ENCODE measurements around the gene RITA1. TPM values are rescaled to one million over a fixed set of nuclear protein-coding genes. Genes with fewer than 3 reads are reported as not detected.
"Not testable (repeated sequence)": the region's sequence is repeated elsewhere in the genome, so short reads cannot be mapped to it uniquely, and the experiment has no call there.

The RITA1 gene
- total and polyA plus RNA-seq, 2 donors, result 5.8 to 13.8 TPM

DNA sequence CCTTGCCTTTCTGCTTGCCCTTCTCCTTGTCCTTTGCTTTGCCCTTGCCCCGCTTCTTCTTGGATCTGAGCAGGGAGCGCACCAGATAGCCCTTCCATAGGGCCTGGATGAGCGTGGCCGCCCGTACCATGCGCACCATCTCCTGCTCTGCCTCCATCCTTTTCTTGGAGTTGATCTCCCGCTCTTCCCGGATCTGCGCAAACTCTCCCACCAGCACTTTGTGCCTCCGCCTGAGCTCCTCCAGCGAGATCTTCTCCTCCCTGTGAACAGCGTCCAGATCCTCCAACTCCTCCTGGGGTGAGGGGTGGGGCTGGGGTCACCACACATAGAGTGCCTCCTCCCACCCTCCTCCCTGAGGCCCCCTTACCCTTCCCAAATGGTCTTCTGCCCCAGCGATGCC lies 10.1 kb downstream of the RITA1 start:
- DNase-seq (ENCODE audit: extremely low spot score), result no peak
- Histone ChIP-seq H3K4me3 (ENCODE audit: low read depth, low read length) (no peak overlapping the region), H3K4me1 (ENCODE audit: insufficient read depth) (no peaks in the 10 kb centered on the region), H3K36me3 (ENCODE audit: insufficient read depth) (no peaks in the 10 kb centered on the region), H3K27ac (ENCODE audit: low read depth) (no peak overlapping the region)
- 94% methylated on average over 13 of the region's 13 CpGs for WGBS

DNA sequence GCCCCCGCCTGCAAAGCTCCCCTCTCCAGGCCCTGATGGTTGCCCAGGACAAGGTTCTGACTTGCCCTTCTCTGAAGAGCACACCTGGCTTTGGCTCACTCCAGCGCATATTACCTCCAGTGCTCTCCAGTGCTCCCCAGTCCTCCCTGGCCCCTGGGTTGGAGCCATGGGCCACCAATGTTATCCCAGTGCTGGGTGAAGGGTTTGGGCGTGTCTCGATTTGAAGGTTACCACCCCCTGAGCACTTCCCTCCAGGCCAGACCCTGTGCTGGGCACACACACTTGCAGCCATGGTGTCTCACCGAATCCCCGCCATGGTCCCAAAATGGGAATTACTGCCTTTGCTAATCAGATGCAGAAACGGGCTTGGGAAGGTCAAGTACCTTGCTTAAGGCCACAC lies 11.1 kb downstream of the RITA1 start:
- Histone ChIP-seq H3K36me3 (ENCODE audit: insufficient read depth) (no peaks in the 10 kb centered on the region), H3K27ac (ENCODE audit: low read depth) (no peak overlapping the region), H3K4me1 (ENCODE audit: insufficient read depth) (no peaks in the 10 kb centered on the region), H3K4me3 (ENCODE audit: low read depth, low read length) (no peak overlapping the region)
- DNase-seq (ENCODE audit: extremely low spot score), result no peak
- WGBS, result 78% methylated on average over 7 of the region's 7 CpGs

DNA sequence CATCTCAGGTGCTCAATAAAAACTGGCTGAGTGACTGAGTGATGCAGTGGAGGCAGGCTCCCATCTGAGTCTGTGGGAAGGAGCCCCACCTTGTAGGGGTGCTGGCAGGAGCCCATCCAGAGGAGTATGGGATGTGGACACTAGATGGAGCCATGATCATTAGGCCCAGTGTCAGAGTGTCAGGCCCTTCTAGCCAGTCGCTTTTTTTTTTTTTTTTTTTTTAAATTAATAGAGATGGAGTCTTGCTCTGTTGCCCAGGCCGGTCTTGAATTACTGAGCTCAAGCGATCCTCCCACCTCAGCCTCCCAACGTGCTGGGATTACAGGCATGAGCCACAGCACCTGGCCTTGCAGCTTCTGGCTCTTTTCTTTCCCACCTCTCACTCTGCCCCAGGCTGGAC lies 11.5 kb downstream of the RITA1 start:
- DNase-seq (ENCODE audit: extremely low spot score), result no peak
- H3K36me3 ChIP-seq (ENCODE audit: insufficient read depth), result no peaks in the 10 kb centered on the region
- no peak overlapping the region for H3K27ac ChIP-seq (ENCODE audit: low read depth)
- no peak overlapping the region for H3K4me3 ChIP-seq (ENCODE audit: low read depth, low read length)
- 19% methylated on average over 4 of the region's 4 CpGs for WGBS
- no peaks in the 10 kb centered on the region for H3K4me1 ChIP-seq (ENCODE audit: insufficient read depth)

DNA sequence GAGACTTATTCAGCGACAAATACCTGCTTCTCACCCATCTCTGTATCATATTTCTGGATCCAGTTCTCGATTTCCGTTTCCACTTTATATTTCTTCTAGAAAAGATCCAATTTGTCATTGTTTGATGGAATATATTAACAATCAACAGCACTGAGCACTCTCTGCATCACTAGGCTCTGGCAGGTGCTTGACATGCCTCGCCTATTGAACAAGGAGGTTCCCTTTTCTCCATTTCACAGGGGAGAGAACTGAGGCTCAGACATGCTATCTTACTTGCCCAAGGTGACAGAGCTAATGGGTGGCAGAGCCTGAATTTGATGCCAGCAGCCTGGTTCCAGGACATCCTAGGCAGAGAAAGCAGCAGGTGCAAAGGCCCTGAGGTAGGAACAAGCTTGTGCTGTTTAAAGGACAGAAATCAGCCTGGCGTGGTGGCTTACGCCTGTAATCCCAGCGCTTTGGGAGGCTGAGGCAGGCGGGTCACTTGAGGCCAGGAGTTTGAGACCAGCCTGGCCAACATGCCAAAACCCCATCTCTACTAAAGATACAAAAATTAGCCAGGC lies 12.1 kb downstream of the RITA1 start:
- DNase-seq (ENCODE audit: extremely low spot score), result no peak
- Histone ChIP-seq H3K4me3 (ENCODE audit: low read depth, low read length) (no peak overlapping the region), H3K4me1 (ENCODE audit: insufficient read depth) (no peaks in the 10 kb centered on the region), H3K27ac (ENCODE audit: low read depth) (no peak overlapping the region), H3K36me3 (ENCODE audit: insufficient read depth) (no peaks in the 10 kb centered on the region)
- WGBS, result 93% methylated on average over 8 of the region's 8 CpGs

DNA sequence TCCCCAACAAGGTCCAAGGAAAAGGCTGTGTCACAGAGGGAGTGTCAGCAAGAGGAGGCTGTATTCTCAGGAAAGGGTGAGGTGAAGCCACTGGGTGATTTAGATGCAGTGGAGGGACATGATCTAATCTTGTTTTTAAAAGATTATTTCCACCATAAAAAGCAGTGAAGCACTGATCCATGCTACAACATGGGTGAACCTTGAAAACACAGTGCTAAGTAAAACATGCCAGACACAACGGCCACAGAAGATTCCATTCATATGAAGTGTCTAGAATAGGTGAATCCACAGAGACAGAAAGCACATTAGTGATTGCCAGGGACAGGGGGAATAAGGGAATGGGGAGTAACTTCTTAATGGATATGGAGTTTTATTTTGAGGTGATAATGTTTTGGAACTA lies 12.8 kb downstream of the RITA1 start:
- no peak for DNase-seq (ENCODE audit: extremely low spot score)
- WGBS, result 70% methylated on average over 1 of the region's 1 CpG
- Histone ChIP-seq H3K4me3 (ENCODE audit: low read depth, low read length) (no peak overlapping the region), H3K27ac (ENCODE audit: low read depth) (no peak overlapping the region), H3K36me3 (ENCODE audit: insufficient read depth) (no peaks in the 10 kb centered on the region), H3K4me1 (ENCODE audit: insufficient read depth) (no peaks in the 10 kb centered on the region)

DNA sequence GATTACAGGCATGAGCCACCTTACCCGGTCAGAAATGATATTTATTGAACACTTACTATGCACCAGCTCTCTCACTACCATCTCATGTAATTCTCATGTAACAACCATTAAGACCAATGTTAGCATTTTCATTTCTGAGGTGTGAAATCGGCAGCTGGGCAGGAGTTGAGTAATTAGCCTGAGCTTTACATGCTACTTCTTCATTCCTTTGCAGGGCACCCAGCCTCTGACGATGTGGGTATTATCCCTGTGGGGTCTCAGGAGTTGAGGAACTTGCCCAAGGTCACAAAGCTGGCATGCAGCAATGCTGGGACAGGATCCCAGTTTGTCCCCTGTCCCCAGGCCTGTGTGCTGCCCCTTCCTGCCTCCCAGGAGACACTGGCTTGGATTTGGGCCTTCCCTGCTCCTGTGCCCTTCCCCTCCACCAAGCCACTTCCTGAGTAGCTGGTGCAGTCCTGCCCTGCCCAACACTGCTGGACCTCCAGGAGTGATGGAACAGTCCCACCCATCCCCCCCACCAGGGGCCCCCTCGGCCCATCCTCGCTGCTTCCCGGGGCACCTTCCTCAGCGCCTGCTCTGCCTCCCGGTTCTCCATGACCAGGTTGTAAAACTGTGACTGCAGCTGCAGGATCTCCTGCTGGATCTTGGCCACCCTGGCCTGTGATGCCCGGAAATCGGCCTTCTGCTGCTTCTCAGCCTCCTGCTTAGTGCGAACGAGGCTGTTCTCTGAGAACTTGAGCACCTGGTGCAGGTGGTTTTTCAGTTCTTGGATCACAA lies 14.7 kb downstream of the RITA1 start:
- 78% methylated on average over 12 of the region's 12 CpGs for WGBS
- DNase-seq (ENCODE audit: extremely low spot score), result no peak
- H3K36me3 ChIP-seq (ENCODE audit: insufficient read depth), result no peaks in the 10 kb centered on the region
- no peak overlapping the region for H3K27ac ChIP-seq (ENCODE audit: low read depth)
- H3K4me3 ChIP-seq (ENCODE audit: low read depth, low read length), result no peak overlapping the region
- H3K4me1 ChIP-seq (ENCODE audit: insufficient read depth), result no peaks in the 10 kb centered on the region

DNA sequence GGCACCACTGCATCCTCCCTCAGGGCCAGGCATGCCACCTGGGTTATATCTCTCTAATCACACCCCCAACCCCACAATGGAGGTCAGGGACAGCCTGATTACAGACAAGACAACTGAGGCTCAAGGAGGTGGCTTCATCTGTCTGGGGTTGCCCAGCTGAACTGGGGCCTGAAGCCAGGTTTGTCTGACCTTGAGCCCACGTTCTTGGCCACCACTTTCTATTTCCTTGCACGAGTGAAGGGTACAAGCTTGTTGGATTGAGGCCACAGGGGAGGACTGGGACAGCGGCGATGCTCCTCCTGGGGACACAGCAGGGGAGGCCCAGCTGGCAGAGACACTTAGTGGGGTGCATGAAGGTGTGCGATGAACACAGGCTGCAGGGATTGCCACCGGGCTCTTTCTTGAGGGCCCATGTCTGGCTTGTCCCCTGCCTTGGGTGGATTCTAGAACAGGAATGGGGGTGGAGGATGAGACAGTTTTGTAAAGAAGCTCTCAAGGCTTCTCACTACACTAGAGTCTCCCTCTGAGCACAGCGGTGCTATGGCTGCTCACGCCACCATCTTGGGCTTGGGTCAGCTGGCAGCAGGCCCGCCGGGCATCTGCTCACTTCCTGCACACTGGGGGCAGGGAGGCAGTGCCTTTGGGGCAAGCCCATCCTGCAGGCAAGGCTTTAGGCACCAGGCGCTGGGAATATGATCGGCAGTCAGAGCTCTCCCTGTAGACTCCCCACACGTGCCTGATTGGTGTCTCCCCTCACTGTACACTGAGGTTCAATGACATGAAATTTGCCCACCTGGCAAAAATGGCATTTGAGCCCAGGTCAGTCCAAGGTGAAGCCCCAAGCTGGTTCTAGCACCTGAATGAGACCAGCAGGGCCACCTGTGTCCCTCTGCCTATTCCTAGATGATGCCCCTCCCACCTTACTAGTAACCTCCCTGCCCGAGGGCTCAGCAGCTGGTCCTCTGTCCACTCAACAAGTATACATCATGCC lies 16.0 kb downstream of the RITA1 start:
- Histone ChIP-seq H3K36me3 (ENCODE audit: insufficient read depth) (no peaks in the 10 kb centered on the region), H3K4me3 (ENCODE audit: low read depth, low read length) (no peak overlapping the region), H3K27ac (ENCODE audit: low read depth) (no peak overlapping the region), H3K4me1 (ENCODE audit: insufficient read depth) (no peaks in the 10 kb centered on the region)
- 88% methylated on average over 14 of the region's 14 CpGs for WGBS
- no peak for DNase-seq (ENCODE audit: extremely low spot score)

DNA sequence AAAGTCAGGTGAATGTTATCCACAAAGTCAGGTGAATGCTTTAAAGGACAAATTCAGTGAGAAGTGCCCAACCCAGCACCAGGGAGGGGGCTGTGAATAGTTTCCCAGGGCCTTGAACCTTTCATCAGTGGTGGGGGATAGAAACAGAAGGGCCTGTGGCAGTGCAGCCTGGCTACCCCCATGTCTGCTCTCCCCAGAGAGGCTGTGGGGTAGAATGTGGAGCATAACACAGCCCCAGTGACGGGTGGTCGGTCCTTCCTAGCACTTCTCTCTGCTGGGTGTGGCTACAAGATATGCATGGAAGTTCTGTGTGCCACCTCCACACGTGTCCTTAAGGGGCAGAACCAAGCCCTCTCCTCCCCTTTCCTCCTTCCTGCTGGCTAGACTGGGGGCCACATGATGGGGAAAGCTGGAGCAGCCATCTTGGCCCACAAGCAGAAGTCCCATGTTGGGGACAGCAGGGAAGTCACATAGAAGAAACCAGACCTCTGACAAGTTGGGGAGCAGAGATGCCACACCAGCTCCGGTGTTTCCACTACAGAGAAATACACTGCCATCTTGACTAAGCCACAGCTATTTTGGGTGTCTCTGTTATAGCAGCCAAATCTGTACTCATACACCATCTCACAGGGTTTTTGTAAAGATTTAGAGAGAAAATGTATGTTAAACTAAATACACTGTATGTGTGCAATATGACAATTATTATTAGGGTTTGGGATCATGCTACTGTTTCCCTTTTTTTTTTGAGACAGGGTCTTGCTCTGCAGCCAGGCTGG lies 17.0 kb downstream of the RITA1 start:
- H3K4me3 ChIP-seq (ENCODE audit: low read depth, low read length), result no peak overlapping the region
- WGBS, result 84% methylated on average over 4 of the region's 4 CpGs
- H3K27ac ChIP-seq (ENCODE audit: low read depth), result no peak overlapping the region
- DNase-seq (ENCODE audit: extremely low spot score), result no peak
- no peaks in the 10 kb centered on the region for H3K36me3 ChIP-seq (ENCODE audit: insufficient read depth)
- H3K4me1 ChIP-seq (ENCODE audit: insufficient read depth), result no peaks in the 10 kb centered on the region

DNA sequence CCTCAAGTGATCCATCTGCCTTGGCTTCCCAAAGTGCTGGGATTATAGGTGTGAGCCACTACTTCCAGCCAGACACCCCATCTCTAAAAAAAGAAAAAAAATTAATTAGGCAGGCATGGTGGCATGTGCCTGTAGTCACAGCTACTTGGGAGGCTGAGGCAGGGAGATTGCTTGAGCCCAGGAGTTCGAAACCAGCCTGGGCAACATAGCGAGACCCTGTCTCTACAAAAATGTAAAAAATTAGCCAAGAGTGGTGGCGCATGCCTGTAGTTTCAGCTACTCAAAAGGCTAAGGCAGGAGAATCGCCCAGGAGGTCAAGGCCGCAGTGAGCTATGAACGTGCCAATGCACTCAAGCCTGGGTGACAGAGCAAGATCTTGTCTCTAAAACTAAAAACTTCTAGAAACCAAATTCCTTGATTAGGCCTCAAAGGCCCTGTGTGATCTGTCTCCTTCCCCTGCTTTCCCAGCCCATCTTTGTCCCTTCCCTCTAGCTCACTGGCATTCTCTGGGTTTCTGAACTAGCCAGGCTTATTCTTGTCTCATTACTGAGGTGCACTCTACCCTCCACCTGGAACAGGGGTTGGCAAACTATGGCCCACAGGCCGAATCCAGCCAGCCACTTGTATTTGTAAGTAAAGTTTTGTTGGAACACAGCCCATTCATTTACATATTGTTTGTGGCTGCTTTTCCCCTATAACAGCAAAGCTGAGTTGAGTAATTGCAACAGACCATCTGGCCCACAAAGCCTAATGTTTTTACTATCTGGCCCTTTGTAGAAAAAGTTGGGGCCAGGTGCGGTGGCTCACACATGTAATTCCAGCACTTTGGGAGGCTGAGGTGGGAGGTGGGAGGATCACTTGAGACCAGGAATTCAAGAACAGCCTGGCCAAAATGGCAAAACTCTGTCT lies 18.6 kb downstream of the RITA1 start:
- no peak overlapping the region for H3K27ac ChIP-seq (ENCODE audit: low read depth)
- WGBS, result 93% methylated on average over 8 of the region's 8 CpGs
- no peak for DNase-seq (ENCODE audit: extremely low spot score)

DNA sequence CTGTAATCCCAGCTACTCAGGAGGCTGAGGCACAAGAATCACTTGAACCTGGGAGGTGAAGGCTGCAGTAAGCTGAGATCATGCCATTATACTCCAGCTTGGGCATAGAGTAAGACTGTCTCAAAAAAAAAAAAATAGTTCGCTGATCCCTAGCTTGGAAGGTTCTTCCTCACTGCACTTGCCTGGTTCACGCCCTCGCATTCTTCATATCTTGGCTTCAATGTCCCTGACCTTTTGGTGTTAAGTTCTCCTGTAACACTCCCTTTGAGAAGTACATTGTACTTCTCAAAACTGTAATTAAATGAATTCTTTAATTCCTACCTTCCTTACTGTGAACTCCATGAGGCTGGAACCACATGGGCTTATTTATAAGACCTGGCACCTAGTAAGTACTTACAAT lies 19.3 kb downstream of the RITA1 start:
- H3K36me3 ChIP-seq (ENCODE audit: insufficient read depth), result no peaks in the 10 kb centered on the region
- no peak overlapping the region for H3K27ac ChIP-seq (ENCODE audit: low read depth)
- no peak overlapping the region for H3K4me3 ChIP-seq (ENCODE audit: low read depth, low read length)
- 93% methylated on average over 3 of the region's 3 CpGs for WGBS
- H3K4me1 ChIP-seq (ENCODE audit: insufficient read depth), result no peaks in the 10 kb centered on the region
- no peak for DNase-seq (ENCODE audit: extremely low spot score)

More for the DNA sequence above, 18.6 kb downstream of the RITA1 start:
- no peaks in the 10 kb centered on the region for H3K36me3 ChIP-seq (ENCODE audit: insufficient read depth)
- no peaks in the 10 kb centered on the region for H3K4me1 ChIP-seq (ENCODE audit: insufficient read depth)
- H3K4me3 ChIP-seq (ENCODE audit: low read depth, low read length), result no peak overlapping the region

DNA sequence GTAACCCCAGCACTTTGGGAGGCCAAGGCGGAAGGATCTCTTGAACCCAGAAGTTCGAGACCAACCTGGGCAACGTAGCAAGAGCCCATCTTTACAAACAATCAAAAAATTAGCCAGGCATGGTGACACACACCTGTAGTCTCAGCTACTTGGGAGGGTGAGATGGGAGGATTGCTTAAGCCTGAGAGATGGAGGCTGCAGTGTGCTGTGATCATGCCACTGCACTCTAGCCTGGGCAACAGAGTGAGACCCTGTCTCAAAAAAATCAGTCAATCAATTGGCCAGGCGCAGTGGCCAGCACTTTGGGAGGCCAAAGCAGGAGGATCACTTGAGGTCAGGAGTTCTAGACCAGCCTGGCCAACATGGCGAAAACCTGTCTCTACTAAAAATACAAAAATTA lies 21.3 kb downstream of the RITA1 start:
- not testable (repeated sequence) for H3K4me3 ChIP-seq (ENCODE audit: low read depth, low read length); H3K4me1 ChIP-seq (ENCODE audit: insufficient read depth); H3K27ac ChIP-seq (ENCODE audit: low read depth); DNase-seq (ENCODE audit: extremely low spot score); H3K36me3 ChIP-seq (ENCODE audit: insufficient read depth)
- WGBS, result 99% methylated on average over 5 of the region's 5 CpGs

DNA sequence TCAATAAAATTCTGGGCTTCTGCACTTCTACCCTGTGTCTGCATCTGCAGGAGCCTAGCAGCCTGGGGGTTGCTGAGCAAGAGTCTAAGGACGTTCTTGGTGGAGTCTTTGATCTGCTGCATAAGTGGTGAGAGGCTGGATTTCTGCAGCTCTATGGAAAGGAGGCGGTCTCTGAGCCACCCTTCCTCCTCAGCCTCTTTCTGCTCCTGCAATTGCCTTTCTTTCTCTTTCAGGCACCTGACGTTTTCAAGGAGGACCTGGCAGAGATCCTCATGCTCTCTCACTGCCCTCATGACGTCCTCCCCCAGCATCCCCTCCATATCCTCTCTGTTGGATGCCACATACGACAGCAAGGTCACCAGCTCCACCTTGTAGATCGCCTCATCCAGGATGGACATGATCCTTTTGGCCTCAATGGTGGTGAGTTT lies 22.1 kb downstream of the RITA1 start:
- H3K27ac ChIP-seq (ENCODE audit: low read depth), result no peak overlapping the region
- no peak overlapping the region for H3K4me3 ChIP-seq (ENCODE audit: low read depth, low read length)
- H3K4me1 ChIP-seq (ENCODE audit: insufficient read depth), result no peaks in the 10 kb centered on the region
- no peak for DNase-seq (ENCODE audit: extremely low spot score)
- WGBS, result 73% methylated on average over 6 of the region's 6 CpGs
- no peaks in the 10 kb centered on the region for H3K36me3 ChIP-seq (ENCODE audit: insufficient read depth)
